ENCODE data around the gene SETD6. TPM values are rescaled to one million over a fixed set of nuclear protein-coding genes. Genes with fewer than 3 reads are reported as not detected.
"Not testable (repeated sequence)": the region's sequence is repeated elsewhere in the genome, so short reads cannot be mapped to it uniquely, and the experiment has no call there.

Gene SETD6
- total RNA-seq, 1 donor from 2014 or later = 12.5 TPM

DNA sequence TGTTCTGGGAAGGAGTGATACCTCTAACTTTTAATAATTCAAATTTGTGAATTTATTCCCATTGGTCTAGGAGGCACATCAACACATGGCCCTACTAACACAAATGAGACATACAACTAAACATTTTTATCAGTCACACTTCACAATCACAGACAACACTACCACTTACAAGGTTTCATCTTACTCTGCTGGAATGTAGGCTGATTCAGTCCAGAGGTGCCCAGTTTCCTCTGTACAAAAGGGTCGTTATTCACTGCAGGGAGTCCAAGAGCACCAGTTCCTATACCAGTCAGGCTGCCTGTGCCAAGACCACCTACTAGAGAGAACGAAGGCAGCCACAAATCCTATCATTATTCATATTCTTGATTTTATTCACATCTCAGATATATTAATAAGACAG, 41.4 kb downstream of the SETD6 start:
- TF ChIP-seq, protein P1, sequence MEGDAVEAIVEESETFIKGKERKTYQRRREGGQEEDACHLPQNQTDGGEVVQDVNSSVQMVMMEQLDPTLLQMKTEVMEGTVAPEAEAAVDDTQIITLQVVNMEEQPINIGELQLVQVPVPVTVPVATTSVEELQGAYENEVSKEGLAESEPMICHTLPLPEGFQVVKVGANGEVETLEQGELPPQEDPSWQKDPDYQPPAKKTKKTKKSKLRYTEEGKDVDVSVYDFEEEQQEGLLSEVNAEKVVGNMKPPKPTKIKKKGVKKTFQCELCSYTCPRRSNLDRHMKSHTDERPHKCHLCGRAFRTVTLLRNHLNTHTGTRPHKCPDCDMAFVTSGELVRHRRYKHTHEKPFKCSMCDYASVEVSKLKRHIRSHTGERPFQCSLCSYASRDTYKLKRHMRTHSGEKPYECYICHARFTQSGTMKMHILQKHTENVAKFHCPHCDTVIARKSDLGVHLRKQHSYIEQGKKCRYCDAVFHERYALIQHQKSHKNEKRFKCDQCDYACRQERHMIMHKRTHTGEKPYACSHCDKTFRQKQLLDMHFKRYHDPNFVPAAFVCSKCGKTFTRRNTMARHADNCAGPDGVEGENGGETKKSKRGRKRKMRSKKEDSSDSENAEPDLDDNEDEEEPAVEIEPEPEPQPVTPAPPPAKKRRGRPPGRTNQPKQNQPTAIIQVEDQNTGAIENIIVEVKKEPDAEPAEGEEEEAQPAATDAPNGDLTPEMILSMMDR (IDR thresholded peaks at IDR 0.05; ENCODE audit: insufficient read depth, low read length, poor library complexity, severe bottlenecking) = no peak
- no peak overlapping the region for H3K4me3 ChIP-seq (ENCODE audit: low read depth, low read length)
- H3K27me3 ChIP-seq (ENCODE audit: control insufficient read depth, insufficient read depth, low read length) = no peaks in the 10 kb centered on the region
- no peak for DNase-seq (ENCODE audit: low read depth)
- no peaks in the 10 kb centered on the region for H3K36me3 ChIP-seq (ENCODE audit: control insufficient read depth, insufficient read depth, low read length)

DNA sequence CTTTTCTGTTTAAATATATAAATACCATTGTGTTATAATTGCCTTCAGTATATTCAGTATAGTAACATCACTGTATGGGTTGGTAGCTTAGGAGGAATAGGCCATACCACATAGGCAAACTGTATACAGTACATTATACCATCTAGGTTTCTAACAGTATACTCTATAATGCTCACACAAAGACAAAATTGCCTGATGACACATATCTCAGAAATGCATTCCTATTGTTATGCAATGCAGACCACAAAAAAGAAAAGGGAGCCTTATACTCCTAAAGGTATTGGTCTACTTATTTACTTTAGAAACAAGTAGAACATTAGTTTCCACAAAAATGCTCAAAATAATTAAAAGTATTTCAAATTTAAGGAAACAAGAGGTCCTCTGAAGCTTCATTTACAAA, 47.9 kb downstream of the SETD6 start:
- H3K27me3 ChIP-seq (ENCODE audit: control insufficient read depth, insufficient read depth, low read length) = no peaks in the 10 kb centered on the region
- TF ChIP-seq, protein P1 (IDR thresholded peaks at IDR 0.05; ENCODE audit: insufficient read depth, low read length, poor library complexity, severe bottlenecking) = no peak
- DNase-seq (ENCODE audit: low read depth) = peak; percentile 26
- no peaks in the 10 kb centered on the region for H3K36me3 ChIP-seq (ENCODE audit: control insufficient read depth, insufficient read depth, low read length)
- no peak overlapping the region for H3K4me3 ChIP-seq (ENCODE audit: low read depth, low read length)

DNA sequence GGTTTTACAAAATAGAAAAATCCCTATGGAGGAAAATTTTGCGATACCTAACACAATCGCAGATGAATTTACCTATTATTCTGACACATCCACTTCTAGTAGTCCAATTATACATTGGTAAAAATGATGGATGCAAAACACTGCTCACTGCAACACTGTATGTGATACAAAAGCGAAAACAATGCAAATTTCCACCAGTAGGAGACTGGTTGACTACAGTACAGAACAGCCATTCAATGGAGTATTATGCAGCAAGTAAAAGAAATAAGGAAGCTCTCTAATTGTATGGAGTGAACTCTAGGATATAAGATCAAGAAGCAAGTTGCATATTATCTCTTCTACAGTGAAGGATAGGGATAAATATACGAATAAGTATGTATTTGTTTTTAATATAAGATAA, 48.5 kb downstream of the SETD6 start:
- Histone ChIP-seq H3K27me3 (ENCODE audit: control insufficient read depth, insufficient read depth, low read length) (no peaks in the 10 kb centered on the region), H3K4me3 (ENCODE audit: low read depth, low read length) (no peak overlapping the region), H3K36me3 (ENCODE audit: control insufficient read depth, insufficient read depth, low read length) (no peaks in the 10 kb centered on the region)
- TF ChIP-seq, protein P1 (IDR thresholded peaks at IDR 0.05; ENCODE audit: insufficient read depth, low read length, poor library complexity, severe bottlenecking) = no peak
- DNase-seq (ENCODE audit: low read depth) = no peak

DNA sequence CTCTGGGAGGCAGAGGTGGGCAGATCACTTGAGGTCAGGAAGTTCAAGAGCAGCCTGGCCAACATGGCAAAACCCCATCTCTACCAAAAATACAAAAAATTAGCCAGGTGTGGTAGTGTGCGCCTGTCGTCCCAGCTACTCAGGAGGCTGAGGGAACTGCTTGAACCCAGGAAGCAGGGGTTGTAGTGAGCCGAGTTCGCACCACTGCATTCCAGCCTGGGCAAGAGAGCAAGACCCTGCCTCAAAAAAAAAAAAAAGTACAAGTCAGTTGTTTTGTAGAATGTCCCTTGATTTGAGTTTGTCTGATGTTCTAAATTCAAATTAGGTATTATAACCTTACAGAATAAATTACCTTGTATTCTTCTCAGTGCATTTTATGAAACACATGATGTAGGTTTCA, 50.4 kb downstream of the SETD6 start:
- H3K36me3 ChIP-seq (ENCODE audit: control insufficient read depth, insufficient read depth, low read length); H3K4me3 ChIP-seq (ENCODE audit: low read depth, low read length); DNase-seq (ENCODE audit: low read depth); H3K27me3 ChIP-seq (ENCODE audit: control insufficient read depth, insufficient read depth, low read length): not testable (repeated sequence)

Other genes starting within 250 kb of the SETD6 start
- gene PRSS54, start 220.5 kb upstream of the SETD6 start, total RNA-seq = not detected in 2 replicates
- 5.8 and 6.4 TPM in 2 replicates for gene GINS3, start 123.0 kb upstream of the SETD6 start, total RNA-seq
- 30.1 and 38.7 TPM in 2 replicates for gene NDRG4, start 15.4 kb upstream of the SETD6 start, total RNA-seq
- gene CNOT1, start 114.3 kb downstream of the SETD6 start, total RNA-seq = 124 and 132 TPM in 2 replicates
- 38.0 and 42.6 TPM in 2 replicates for gene SLC38A7, start 169.3 kb downstream of the SETD6 start, total RNA-seq
- gene GOT2, start 218.8 kb downstream of the SETD6 start, total RNA-seq = 114 and 116 TPM in 2 replicates